Kidney epithelial cell (primary cell): ENCODE results near the gene RMRP. TPM values are rescaled to one million over a fixed set of nuclear protein-coding genes. Genes with fewer than 3 reads are reported as not detected.
"Not testable (repeated sequence)": the region's sequence is repeated elsewhere in the genome, so short reads cannot be mapped to it uniquely, and the experiment has no call there.

ENCODE experiments used
- DNase-seq: peaks from one replicate; pipeline ENCODE4 v3.0.0-alpha.2; 2010; ENCODE audit warnings: low read depth
- H3K27me3 ChIP-seq: 2 replicates; pipeline ENCODE4 v1.6.0; 2011; ENCODE audit warnings: low read length; ENCODE audit not compliant: control insufficient read depth, insufficient read depth
- H3K36me3 ChIP-seq: 2 replicates; pipeline ENCODE4 v1.5.1; 2011; ENCODE audit warnings: low read length; ENCODE audit not compliant: control insufficient read depth, insufficient read depth
- H3K4me3 ChIP-seq: 2 replicates; pipeline ENCODE4 v1.5.1; 2011; ENCODE audit warnings: low read depth, mild to moderate bottlenecking, control low read depth, low read length
- CTCF ChIP-seq: IDR thresholded peaks from 2 replicates; pipeline ENCODE4 v1.5.1; 2011; ENCODE audit warnings: mild to moderate bottlenecking, moderate library complexity, low read length, control low read depth, inconsistent platforms; ENCODE audit not compliant: insufficient read depth, poor library complexity, severe bottlenecking
- total RNA-seq: library from RNA; depleted of rRNA; stranded (reverse); fragments of >200 nt; gene quantifications from 2 replicates; pipeline ENCODE4 v1.2.3, GENCODE V29; 2015

RMRP gene
- total RNA-seq, 1 donor from 2014 or later: 1,522 TPM

- Histone ChIP-seq H3K27me3 (no peaks in the 10 kb centered on the region), H3K36me3 (no peaks in the 10 kb centered on the region), H3K4me3 (no peak overlapping the region)
- no peak for DNase-seq
- TF ChIP-seq CTCF: no peak
Observed at GRCh38 chr9:35639631-35640030, 18.2 kb downstream of the RMRP start.

- H3K4me3 ChIP-seq, H3K27me3 ChIP-seq, H3K36me3 ChIP-seq, DNase-seq: not testable (repeated sequence)
Observed at GRCh38 chr9:35639225-35639624, 18.6 kb downstream of the RMRP start.

GRCh38 chr9:35638751-35639150, 19.1 kb downstream of the RMRP start:
- not testable (repeated sequence) for H3K27me3 ChIP-seq, H3K4me3 ChIP-seq, H3K36me3 ChIP-seq, DNase-seq

GRCh38 chr9:35637427-35637955, 20.3 kb downstream of the RMRP start:
- not testable (repeated sequence) for H3K36me3 ChIP-seq, DNase-seq, H3K27me3 ChIP-seq

GRCh38 chr9:35636877-35637246, 21.0 kb downstream of the RMRP start:
- not testable (repeated sequence) for DNase-seq, H3K4me3 ChIP-seq, H3K36me3 ChIP-seq, H3K27me3 ChIP-seq

More at GRCh38 chr9:35637427-35637955, 20.3 kb downstream of the RMRP start:
- not testable (repeated sequence) for H3K4me3 ChIP-seq

- no peaks in the 10 kb centered on the region for H3K36me3 ChIP-seq
Observed at GRCh38 chr9:35636135-35636876, 21.5 kb downstream of the RMRP start.

GRCh38 chr9:35635730-35636129, 22.1 kb downstream of the RMRP start:
- no peak for DNase-seq
- Histone ChIP-seq H3K27me3 (no peaks in the 10 kb centered on the region), H3K4me3 (no peak overlapping the region), H3K36me3 (no peaks in the 10 kb centered on the region)
- TF ChIP-seq CTCF: no peak

More at GRCh38 chr9:35636135-35636876, 21.5 kb downstream of the RMRP start:
- no peak for TF ChIP-seq CTCF
- no peak for DNase-seq
- Histone ChIP-seq H3K27me3 (no peaks in the 10 kb centered on the region), H3K4me3 (no peak overlapping the region)

GRCh38 chr9:35629597-35629996, 28.2 kb downstream of the RMRP start:
- no peaks in the 10 kb centered on the region for H3K27me3 ChIP-seq
- H3K36me3 ChIP-seq: no peaks in the 10 kb centered on the region
- no peak for TF ChIP-seq CTCF
- no peak overlapping the region for H3K4me3 ChIP-seq
- DNase-seq: no peak
